ENCODE data around the gene IER3. TPM values are rescaled to one million over a fixed set of nuclear protein-coding genes. Genes with fewer than 3 reads are reported as not detected.
A peak's percentile ranks its signal among the peaks of the same experiment; 100 is the strongest.
"Not testable (repeated sequence)": the region's sequence is repeated elsewhere in the genome, so short reads cannot be mapped to it uniquely, and the experiment has no call there.

The IER3 gene
- total RNA-seq, 2 donors from 2014 or later: 70.9 to 169 TPM

- no peak for DNase-seq
- intact Hi-C loops (cut with DNase I, micrococcal nuclease): no loop called here
- ATAC-seq: no peak
Measured at GRCh38 chr6:30769853-30770524, 25.6 kb upstream of the IER3 start.

GRCh38 chr6:30769088-30769852 lies 24.9 kb upstream of the IER3 start:
- intact Hi-C loops (cut with DNase I, micrococcal nuclease): no loop called here
- DNase-seq: peak in 1 of 2 donors; percentile 71
- ATAC-seq: peak; percentile 58

- DNase-seq (no peak), ATAC-seq (no peak)
- intact Hi-C loops (cut with DNase I, micrococcal nuclease): no loop called here
Measured at GRCh38 chr6:30768634-30769087, 24.3 kb upstream of the IER3 start.

- no peak for ATAC-seq
- DNase-seq: no peak
- intact Hi-C loops (cut with DNase I, micrococcal nuclease): no loop called here
Measured at GRCh38 chr6:30767944-30768301, 23.6 kb upstream of the IER3 start.

- no peak for DNase-seq
- no peak for ATAC-seq
- intact Hi-C loops (cut with DNase I, micrococcal nuclease): no loop called here
Measured at GRCh38 chr6:30767158-30767943, 23.0 kb upstream of the IER3 start.

- DNase-seq: no peak
- intact Hi-C loops (cut with DNase I, micrococcal nuclease): no loop called here
- no peak for ATAC-seq
Measured at GRCh38 chr6:30766461-30767157, 22.3 kb upstream of the IER3 start.

- ATAC-seq; intact Hi-C loops (cut with DNase I, micrococcal nuclease); DNase-seq: not testable (repeated sequence)
Measured at GRCh38 chr6:30765495-30765894, 21.1 kb upstream of the IER3 start.

- DNase-seq; ATAC-seq; intact Hi-C loops (cut with DNase I, micrococcal nuclease): not testable (repeated sequence)
Measured at GRCh38 chr6:30764490-30765043, 20.2 kb upstream of the IER3 start.

- intact Hi-C loops (cut with DNase I, micrococcal nuclease): no loop called here
- DNase-seq (no peak), ATAC-seq (peak; percentile 79)
Measured at GRCh38 chr6:30763618-30764489, 19.5 kb upstream of the IER3 start.

GRCh38 chr6:30763155-30763617 lies 18.8 kb upstream of the IER3 start:
- DNase-seq (no peak), ATAC-seq (peak; percentile 48)
- intact Hi-C loops (cut with DNase I, micrococcal nuclease): no loop called here

GRCh38 chr6:30761791-30762429 lies 17.6 kb upstream of the IER3 start:
- intact Hi-C loops (cut with DNase I, micrococcal nuclease): no loop called here
- ATAC-seq (no peak), DNase-seq (no peak)

GRCh38 chr6:30760549-30760948 lies 16.2 kb upstream of the IER3 start:
- ATAC-seq: no peak
- DNase-seq: no peak
- intact Hi-C loops (cut with DNase I, micrococcal nuclease): no loop called here

GRCh38 chr6:30759575-30760239 lies 15.4 kb upstream of the IER3 start:
- DNase-seq (no peak), ATAC-seq (no peak)
- intact Hi-C loops (cut with DNase I, micrococcal nuclease): no loop called here

- no peak for ATAC-seq
- DNase-seq: no peak
- intact Hi-C loops (cut with DNase I, micrococcal nuclease): no loop called here
Measured at GRCh38 chr6:30757261-30757904, 13.0 kb upstream of the IER3 start.

GRCh38 chr6:30756405-30757003 lies 12.2 kb upstream of the IER3 start:
- ATAC-seq; DNase-seq; intact Hi-C loops (cut with DNase I, micrococcal nuclease): not testable (repeated sequence)

- intact Hi-C loops (cut with DNase I, micrococcal nuclease): no loop called here
- DNase-seq (no peak), ATAC-seq (no peak)
Measured at GRCh38 chr6:30754631-30755030, 10.3 kb upstream of the IER3 start.
